Cardiac muscle cell (in vitro differentiated cells and primary cell): ENCODE data around the gene LY9. TPM values are rescaled to one million over a fixed set of nuclear protein-coding genes. Genes with fewer than 3 reads are reported as not detected.

ENCODE experiments used
- DNase-seq, 2 donors: peaks; one replicate each; pipeline versions ENCODE4 v3.0.0 to v3.0.0-alpha.2; 2010 to 2017; ENCODE audit warnings: low read depth in 1 of 2, low spot score in 1 of 2
- H3K27ac ChIP-seq: fragments of 200-600 bp; sonication (generic); 2 replicates; pipeline ENCODE4 v1.5.1; 2016
- H3K27me3 ChIP-seq: fragments of 200-600 bp; sonication (generic); 2 replicates; pipeline ENCODE4 v1.6.0; 2016; ENCODE audit warnings: control low read depth
- H3K36me3 ChIP-seq: fragments of 200-600 bp; sonication (generic); 2 replicates; pipeline ENCODE4 v1.5.1; 2016; ENCODE audit warnings: control low read depth
- H3K4me1 ChIP-seq: fragments of 200-600 bp; sonication (generic); 2 replicates; pipeline ENCODE4 v1.8.1; 2017; ENCODE audit warnings: low read depth, mild to moderate bottlenecking, mixed run types
- H3K4me3 ChIP-seq: fragments of 200-600 bp; sonication (generic); 2 replicates; pipeline ENCODE4 v1.5.1; 2016; ENCODE audit warnings: mild to moderate bottlenecking
- H3K9me3 ChIP-seq: fragments of 200-600 bp; sonication (generic); 2 replicates; pipeline ENCODE4 v1.5.1; 2017; ENCODE audit warnings: low read depth, mild to moderate bottlenecking, control low read depth
- polyA plus RNA-seq: library from polyadenylated mRNA; unstranded; fragments of >200 nt; fragmentation: Nextera tagmentation; extraction: Ambion mirVana; gene quantifications from 2 replicates; pipeline ENCODE4 v1.2.1, GENCODE V29; 2016
- total RNA-seq: library from RNA; depleted of rRNA; stranded (reverse); fragments of >200 nt; gene quantifications from 2 replicates; pipeline ENCODE4 v1.2.3, GENCODE V29; 2016
- TF ChIP-seq, protein P1 (sequence below): IDR thresholded peaks from 2 replicates; pipeline ENCODE4 v1.5.1; 2012; ENCODE audit warnings: low read depth, mild to moderate bottlenecking, low read length

The LY9 gene
- total and polyA plus RNA-seq, 2 experiments from 2014 or later, result not detected

DNA sequence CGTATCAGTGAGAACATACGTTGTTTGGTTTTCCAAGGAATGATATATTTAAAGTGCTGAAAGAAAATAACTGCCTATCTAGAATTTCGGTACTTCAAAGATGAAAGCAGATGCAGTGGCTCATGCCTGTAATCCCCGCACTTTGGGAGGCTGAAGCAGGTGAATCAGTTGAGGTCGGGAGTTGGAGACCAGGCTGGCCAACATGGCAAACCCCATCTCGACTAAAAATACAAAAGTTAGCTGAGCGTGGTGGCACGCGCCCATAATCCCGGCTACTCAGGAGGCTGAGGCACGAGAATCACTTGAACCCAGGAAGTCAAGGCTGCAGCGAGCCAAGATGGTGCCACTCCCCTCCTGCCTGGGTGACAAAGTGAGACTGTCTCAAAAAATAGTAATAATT, 50.3 kb downstream of the LY9 start:
- TF ChIP-seq, protein P1, sequence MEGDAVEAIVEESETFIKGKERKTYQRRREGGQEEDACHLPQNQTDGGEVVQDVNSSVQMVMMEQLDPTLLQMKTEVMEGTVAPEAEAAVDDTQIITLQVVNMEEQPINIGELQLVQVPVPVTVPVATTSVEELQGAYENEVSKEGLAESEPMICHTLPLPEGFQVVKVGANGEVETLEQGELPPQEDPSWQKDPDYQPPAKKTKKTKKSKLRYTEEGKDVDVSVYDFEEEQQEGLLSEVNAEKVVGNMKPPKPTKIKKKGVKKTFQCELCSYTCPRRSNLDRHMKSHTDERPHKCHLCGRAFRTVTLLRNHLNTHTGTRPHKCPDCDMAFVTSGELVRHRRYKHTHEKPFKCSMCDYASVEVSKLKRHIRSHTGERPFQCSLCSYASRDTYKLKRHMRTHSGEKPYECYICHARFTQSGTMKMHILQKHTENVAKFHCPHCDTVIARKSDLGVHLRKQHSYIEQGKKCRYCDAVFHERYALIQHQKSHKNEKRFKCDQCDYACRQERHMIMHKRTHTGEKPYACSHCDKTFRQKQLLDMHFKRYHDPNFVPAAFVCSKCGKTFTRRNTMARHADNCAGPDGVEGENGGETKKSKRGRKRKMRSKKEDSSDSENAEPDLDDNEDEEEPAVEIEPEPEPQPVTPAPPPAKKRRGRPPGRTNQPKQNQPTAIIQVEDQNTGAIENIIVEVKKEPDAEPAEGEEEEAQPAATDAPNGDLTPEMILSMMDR, result no peak
- Histone ChIP-seq H3K4me1 (peaks cover 2% of the 10 kb centered on the region), H3K36me3 (no peaks in the 10 kb centered on the region), H3K27ac (no peak overlapping the region), H3K27me3 (peaks cover 8% of the 10 kb centered on the region), H3K4me3 (no peak overlapping the region), H3K9me3 (no peaks in the 10 kb centered on the region)
- no peak for DNase-seq

DNA sequence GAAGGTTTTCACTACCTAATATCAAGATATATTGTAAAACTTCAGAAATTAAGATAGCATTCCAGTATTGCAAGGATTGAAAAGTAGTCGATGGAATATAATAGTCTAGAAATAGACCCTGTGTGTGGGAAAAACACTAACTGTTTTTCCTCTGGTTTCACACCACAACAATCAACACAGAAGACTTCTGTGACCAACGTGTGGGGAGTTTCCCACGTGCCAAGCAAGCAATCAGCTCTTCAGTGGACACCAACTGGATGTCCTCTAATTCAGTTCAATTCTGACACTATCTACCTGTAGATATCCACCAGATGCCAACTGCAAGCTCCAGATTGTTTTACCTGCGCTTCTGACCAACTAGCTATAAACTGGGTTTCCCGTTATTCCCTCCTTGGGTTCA, 54.6 kb downstream of the LY9 start:
- no peak overlapping the region for H3K4me3 ChIP-seq
- H3K36me3 ChIP-seq, result no peaks in the 10 kb centered on the region
- H3K4me1 ChIP-seq, result no peaks in the 10 kb centered on the region
- no peak for DNase-seq
- no peaks in the 10 kb centered on the region for H3K9me3 ChIP-seq
- peaks cover 8% of the 10 kb centered on the region for H3K27me3 ChIP-seq
- TF ChIP-seq, protein P1, result no peak
- H3K27ac ChIP-seq, result no peak overlapping the region

DNA sequence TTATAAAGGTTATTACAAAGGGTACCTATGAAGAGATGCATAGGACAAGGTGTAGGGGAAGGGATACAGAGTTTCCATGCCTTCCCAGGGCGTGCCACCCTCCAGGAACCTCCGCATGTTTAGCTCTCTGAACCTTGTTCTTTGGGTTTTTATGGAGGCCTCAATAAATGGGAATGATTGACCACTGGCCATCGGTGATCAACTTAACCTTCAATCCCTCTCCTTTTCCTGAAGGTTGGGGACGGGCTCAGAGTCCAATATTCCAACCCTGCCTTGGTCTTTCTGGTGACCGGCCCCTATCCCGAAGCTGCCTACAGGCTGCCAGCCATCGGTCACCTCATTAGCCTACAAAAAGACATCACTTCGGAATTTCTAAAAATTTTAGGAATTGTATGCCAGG, 55.0 kb downstream of the LY9 start:
- DNase-seq, result no peak
- TF ChIP-seq, protein P1, result no peak
- Histone ChIP-seq H3K27ac (no peak overlapping the region), H3K4me3 (no peak overlapping the region), H3K36me3 (no peaks in the 10 kb centered on the region), H3K27me3 (peaks cover 11% of the 10 kb centered on the region), H3K4me1 (no peaks in the 10 kb centered on the region), H3K9me3 (no peaks in the 10 kb centered on the region)

DNA sequence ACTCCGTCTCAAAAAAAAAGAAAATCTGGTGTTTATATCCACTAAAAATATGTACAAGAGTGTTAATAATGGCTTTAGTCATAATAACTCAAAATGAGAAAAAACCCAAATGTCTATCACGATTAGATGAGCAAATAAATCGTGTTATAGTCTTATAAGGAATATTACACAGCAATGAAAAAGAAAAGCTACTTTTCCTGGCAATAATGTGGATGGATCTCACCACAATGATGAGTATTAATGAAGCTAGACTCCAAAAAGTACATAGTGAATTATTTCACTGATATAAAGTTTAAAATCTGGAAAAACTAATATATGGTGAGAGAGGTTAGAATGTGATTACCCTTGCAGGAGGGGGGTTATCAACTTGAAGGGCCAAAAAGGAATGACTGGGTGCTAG, 57.0 kb downstream of the LY9 start:
- Histone ChIP-seq H3K9me3 (no peaks in the 10 kb centered on the region), H3K27me3 (peaks cover 14% of the 10 kb centered on the region), H3K36me3 (no peaks in the 10 kb centered on the region), H3K4me3 (no peak overlapping the region), H3K4me1 (no peaks in the 10 kb centered on the region), H3K27ac (no peak overlapping the region)
- no peak for DNase-seq
- TF ChIP-seq, protein P1, result no peak

DNA sequence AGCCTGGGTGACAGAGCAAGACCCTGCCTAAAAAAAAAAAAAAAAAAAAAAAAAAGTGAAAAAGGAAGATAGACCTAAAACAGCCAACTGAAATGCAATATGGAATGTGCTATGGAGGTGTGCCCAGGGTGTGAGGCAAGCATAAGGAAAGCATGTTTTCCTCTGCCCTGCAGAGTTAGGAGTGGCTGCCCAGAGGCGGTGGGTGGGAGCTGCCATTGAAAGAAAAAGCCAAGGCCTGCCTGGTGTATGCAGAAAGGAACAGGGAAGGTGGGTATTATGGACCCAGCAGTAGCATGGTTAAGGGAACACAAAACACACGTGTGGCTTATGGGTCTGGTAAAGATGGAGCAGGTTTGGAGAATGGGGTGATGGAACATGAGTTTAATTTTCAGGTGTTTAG, 57.8 kb downstream of the LY9 start:
- no peak overlapping the region for H3K27ac ChIP-seq
- H3K36me3 ChIP-seq, result no peaks in the 10 kb centered on the region
- H3K4me3 ChIP-seq, result no peak overlapping the region
- TF ChIP-seq, protein P1, result no peak
- no peak for DNase-seq
- H3K4me1 ChIP-seq, result no peaks in the 10 kb centered on the region
- H3K27me3 ChIP-seq, result peaks cover 14% of the 10 kb centered on the region
- no peaks in the 10 kb centered on the region for H3K9me3 ChIP-seq
